KMS-11 (cell line): ENCODE data around the gene ATP5PD.
A peak's percentile ranks its signal among the peaks of the same experiment; 100 is the strongest.

Source experiments
- H2AFZ ChIP-seq: fragments of 200-600 bp; sonication (generic); 2 replicates; pipeline ENCODE4 v1.6.1; 2016; ENCODE audit warnings: antibody characterized with exemption, mixed run types, low read depth
- H3K27ac ChIP-seq: fragments of 200-600 bp; sonication (generic); 2 replicates; pipeline ENCODE4 v1.6.1; 2016; ENCODE audit warnings: mild to moderate bottlenecking, mixed run types
- H3K27me3 ChIP-seq: fragments of 200-600 bp; sonication (generic); 2 replicates; pipeline ENCODE4 v1.6.1; 2017; ENCODE audit warnings: mild to moderate bottlenecking, low read depth, mixed run types, moderate library complexity; ENCODE audit not compliant: insufficient read depth
- H3K36me3 ChIP-seq: fragments of 200-600 bp; sonication (generic); 2 replicates; pipeline ENCODE4 v1.6.1; 2017; ENCODE audit warnings: mild to moderate bottlenecking, mixed run types; ENCODE audit not compliant: insufficient read depth
- H3K4me1 ChIP-seq: fragments of 200-600 bp; sonication (generic); 2 replicates; pipeline ENCODE4 v1.6.1; 2016; ENCODE audit warnings: mild to moderate bottlenecking, low read depth, mixed run types; ENCODE audit not compliant: poor library complexity, severe bottlenecking
- H3K4me2 ChIP-seq: fragments of 200-600 bp; sonication (generic); 2 replicates; pipeline ENCODE4 v1.7.0; 2016; ENCODE audit warnings: mild to moderate bottlenecking, mixed run types
- H3K4me3 ChIP-seq: fragments of 200-600 bp; sonication (generic); IDR thresholded peaks from 2 replicates; pipeline ENCODE4 v1.6.1; 2017; ENCODE audit warnings: low read depth, low read length, mixed read lengths; ENCODE audit not compliant: insufficient read depth
- H3K79me2 ChIP-seq: fragments of 200-600 bp; sonication (generic); 2 replicates; pipeline ENCODE4 v1.6.1; 2016; ENCODE audit warnings: low read depth, mixed run types; ENCODE audit not compliant: insufficient read depth
- H3K9ac ChIP-seq: fragments of 200-600 bp; sonication (generic); 2 replicates; pipeline ENCODE4 v1.6.1; 2016; ENCODE audit warnings: mild to moderate bottlenecking, mixed run types
- H4K20me1 ChIP-seq: fragments of 200-600 bp; sonication (generic); 2 replicates; pipeline ENCODE4 v1.6.1; 2016; ENCODE audit warnings: mild to moderate bottlenecking, mixed run types; ENCODE audit not compliant: insufficient read depth
- TF ChIP-seq, protein P1 (sequence below): fragments of 200-600 bp; sonication (generic); conservative IDR thresholded peaks from 2 replicates; pipeline ENCODE4 v1.6.1; 2017; ENCODE audit warnings: low read depth, mild to moderate bottlenecking, antibody characterized with exemption, low read length, moderate library complexity, mixed read lengths

ATP5PD gene

DNA sequence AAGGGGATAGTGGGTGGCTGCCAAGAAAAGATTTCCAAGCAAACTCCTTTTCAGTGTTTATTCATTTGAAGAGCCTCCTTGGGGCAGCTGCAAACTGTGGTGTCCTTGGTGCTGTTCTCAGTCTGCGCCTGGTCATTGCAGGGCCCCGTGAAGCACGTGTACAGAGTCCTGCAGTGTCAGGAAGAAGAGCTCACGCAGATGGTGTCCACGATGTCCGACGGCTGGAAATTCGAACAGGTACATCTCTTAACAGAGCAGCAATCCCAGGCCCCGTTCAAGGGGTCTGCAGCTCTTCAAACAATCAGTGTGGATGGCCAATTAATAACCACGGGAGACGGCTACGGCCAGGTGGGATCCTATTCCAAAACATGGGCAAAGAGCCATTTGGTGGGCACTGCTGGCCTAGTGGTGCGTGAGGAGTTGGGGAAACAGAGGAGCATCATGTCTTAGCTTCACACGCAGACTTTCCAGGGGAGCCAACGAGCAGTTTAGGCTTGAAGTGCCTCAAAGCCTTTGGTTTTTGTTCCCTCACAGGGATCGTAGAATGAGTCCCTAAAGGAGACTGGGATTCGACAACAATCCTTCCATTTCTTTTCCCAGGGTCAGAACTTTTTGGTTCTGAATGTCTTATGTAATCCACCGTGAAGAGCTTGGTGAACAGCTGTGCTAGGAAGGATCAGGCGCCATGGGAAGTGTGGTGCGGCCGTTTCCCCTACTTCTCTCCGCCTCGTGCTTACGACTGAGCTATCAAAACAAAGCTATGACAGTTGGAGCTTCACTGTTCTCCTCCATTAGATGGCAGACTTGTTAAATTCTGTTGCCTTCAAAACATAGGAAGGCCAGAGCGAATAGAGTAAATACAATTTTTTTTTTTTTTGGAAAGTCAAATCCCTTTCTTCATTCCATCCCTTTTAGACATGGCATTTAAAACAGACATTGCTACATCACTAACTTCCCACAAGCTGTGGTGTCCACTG, 12.9 kb upstream of the ATP5PD start:
- H2AFZ ChIP-seq: no peak overlapping the region
- H3K4me2 ChIP-seq: no peak overlapping the region
- H3K79me2 ChIP-seq: no peaks in the 10 kb centered on the region
- no peak overlapping the region for H3K9ac ChIP-seq
- H3K36me3 ChIP-seq: peaks cover 2% of the 10 kb centered on the region; the same call in 1 of the 2 replicates
- TF ChIP-seq, protein P1, sequence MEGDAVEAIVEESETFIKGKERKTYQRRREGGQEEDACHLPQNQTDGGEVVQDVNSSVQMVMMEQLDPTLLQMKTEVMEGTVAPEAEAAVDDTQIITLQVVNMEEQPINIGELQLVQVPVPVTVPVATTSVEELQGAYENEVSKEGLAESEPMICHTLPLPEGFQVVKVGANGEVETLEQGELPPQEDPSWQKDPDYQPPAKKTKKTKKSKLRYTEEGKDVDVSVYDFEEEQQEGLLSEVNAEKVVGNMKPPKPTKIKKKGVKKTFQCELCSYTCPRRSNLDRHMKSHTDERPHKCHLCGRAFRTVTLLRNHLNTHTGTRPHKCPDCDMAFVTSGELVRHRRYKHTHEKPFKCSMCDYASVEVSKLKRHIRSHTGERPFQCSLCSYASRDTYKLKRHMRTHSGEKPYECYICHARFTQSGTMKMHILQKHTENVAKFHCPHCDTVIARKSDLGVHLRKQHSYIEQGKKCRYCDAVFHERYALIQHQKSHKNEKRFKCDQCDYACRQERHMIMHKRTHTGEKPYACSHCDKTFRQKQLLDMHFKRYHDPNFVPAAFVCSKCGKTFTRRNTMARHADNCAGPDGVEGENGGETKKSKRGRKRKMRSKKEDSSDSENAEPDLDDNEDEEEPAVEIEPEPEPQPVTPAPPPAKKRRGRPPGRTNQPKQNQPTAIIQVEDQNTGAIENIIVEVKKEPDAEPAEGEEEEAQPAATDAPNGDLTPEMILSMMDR: 0 out of 2 replicates have a peak, but pooled peaks have one; percentile 14
- H4K20me1 ChIP-seq: no peaks in the 10 kb centered on the region
- H3K4me3 ChIP-seq: no peak overlapping the region
- H3K4me1 ChIP-seq: peaks cover 4% of the 10 kb centered on the region
- H3K27me3 ChIP-seq: no peaks in the 10 kb centered on the region
- H3K27ac ChIP-seq: no peak overlapping the region

DNA sequence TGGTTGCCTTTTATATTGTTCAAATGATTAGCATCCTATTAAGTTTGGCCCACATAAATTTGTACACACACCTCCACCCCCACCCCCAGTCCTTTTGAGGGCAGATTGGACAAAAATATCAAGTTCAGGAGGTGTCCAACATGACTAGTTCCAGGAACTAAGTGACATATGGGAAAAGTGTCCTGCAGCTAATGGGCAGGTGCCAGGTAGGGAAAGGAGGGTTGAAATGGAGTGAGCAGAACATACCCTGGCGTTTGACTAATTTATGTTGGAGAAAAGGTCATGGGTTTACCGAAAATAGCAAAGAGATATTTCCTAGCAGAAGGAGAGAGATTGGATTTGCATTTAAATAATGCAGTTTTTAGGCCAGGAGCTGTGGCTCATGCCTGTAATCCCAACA, 5.2 kb upstream of the ATP5PD start:
- Histone ChIP-seq H3K4me3 (no peak overlapping the region), H3K27me3 (no peaks in the 10 kb centered on the region), H3K27ac (no peak overlapping the region), H2AFZ (no peak overlapping the region), H3K4me1 (peaks cover 23% of the 10 kb centered on the region), H3K36me3 (peaks cover 6% of the 10 kb centered on the region; the same call in 1 of the 2 replicates), H3K9ac (no peak overlapping the region), H4K20me1 (no peaks in the 10 kb centered on the region), H3K4me2 (no peak overlapping the region), H3K79me2 (peaks cover 12% of the 10 kb centered on the region; the same call in 1 of the 2 replicates)
- TF ChIP-seq, protein P1: no peak

DNA sequence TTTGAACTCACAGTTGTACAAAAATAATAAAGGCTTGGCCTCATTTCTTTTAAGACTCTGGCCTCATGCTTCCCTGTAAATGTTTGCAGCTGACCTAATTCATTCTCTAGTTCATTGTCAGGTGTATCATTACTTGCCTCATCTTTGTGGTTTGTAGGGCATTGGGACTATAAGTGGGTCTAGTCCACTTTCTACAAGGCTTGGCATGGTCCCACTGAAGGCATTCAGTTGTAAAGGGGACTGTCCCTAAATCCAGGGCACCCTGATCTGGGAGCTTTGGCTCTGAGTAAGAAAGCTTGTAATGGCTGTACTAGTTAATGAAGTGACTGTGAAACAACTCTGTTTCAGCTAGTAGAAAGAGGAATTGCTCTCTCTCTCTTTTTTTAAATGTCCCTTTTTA, 2.9 kb upstream of the ATP5PD start:
- Histone ChIP-seq H3K4me1 (peaks cover 30% of the 10 kb centered on the region), H3K79me2 (peaks cover 29% of the 10 kb centered on the region; the same call in 1 of the 2 replicates), H3K36me3 (peaks cover 6% of the 10 kb centered on the region; the same call in 1 of the 2 replicates), H3K4me3 (no peak overlapping the region), H3K4me2 (no peak overlapping the region), H3K9ac (no peak overlapping the region), H4K20me1 (no peaks in the 10 kb centered on the region), H2AFZ (no peak overlapping the region), H3K27me3 (no peaks in the 10 kb centered on the region), H3K27ac (no peak overlapping the region)
- TF ChIP-seq, protein P1: no peak

DNA sequence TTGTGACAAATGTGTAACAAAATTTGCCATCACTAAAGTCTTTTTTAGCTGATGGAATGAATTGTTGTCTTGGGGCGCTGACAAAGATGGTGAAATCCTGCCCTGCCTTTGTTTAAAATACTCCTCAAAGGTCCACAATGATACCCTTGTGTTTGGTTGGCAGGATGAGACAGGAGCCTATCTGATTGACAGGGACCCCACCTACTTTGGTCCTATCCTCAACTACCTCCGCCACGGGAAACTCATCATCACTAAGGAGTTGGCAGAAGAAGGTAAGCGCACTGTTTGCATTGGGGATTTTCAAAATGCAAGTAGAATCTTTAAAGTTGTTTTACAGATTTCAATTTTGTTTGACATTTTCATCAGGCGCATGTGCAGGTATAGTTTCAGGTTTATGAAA, 2.3 kb upstream of the ATP5PD start:
- Histone ChIP-seq H4K20me1 (no peaks in the 10 kb centered on the region), H3K4me2 (peak overlapping the region; percentile 59; the same call in 1 of the 2 replicates), H3K4me3 (no peak overlapping the region), H3K27me3 (no peaks in the 10 kb centered on the region), H3K36me3 (peaks cover 6% of the 10 kb centered on the region; the same call in 1 of the 2 replicates), H3K27ac (no peak overlapping the region), H3K79me2 (peaks cover 32% of the 10 kb centered on the region; the same call in 1 of the 2 replicates), H2AFZ (no peak overlapping the region), H3K9ac (no peak overlapping the region), H3K4me1 (peaks cover 30% of the 10 kb centered on the region)
- TF ChIP-seq, protein P1: no peak
